ENCODE measurements around the gene SIM1. TPM values are rescaled to one million over a fixed set of nuclear protein-coding genes. Genes with fewer than 3 reads are reported as not detected.

SIM1 gene
- total and polyA plus RNA-seq, 4 donors: under 0.01 TPM; not detected in 3

- Histone ChIP-seq H3K9me3 (ENCODE audit: control insufficient read depth in 4 of 4, low read length in 3 of 4) (peaks cover 0 to 24% (median 2%) of the 10 kb centered on the region in 4 donors), H3K27me3 (ENCODE audit: control insufficient read depth in 4 of 4, insufficient read depth in 4 of 4, low read length in 3 of 4) (peaks cover 6 to 42% (median 19%) of the 10 kb centered on the region in 4 donors), H3K4me1 (ENCODE audit: control insufficient read depth in 4 of 4, insufficient read depth in 4 of 4, low read length in 3 of 4) (peaks cover 3 to 25% (median 16%) of the 10 kb centered on the region in 4 donors), H3K4me3 (ENCODE audit: low read depth in 1 of 3, low read length in 3 of 3) (peak overlapping the region in 1 of 3 donors; percentile 0), H3K9ac (ENCODE audit: low read depth in 1 of 2, low read length in 2 of 2) (no peak overlapping the region), H3K36me3 (ENCODE audit: control insufficient read depth in 4 of 4, insufficient read depth in 3 of 4, low read depth in 1 of 4, low read length in 3 of 4) (no peaks in the 10 kb centered on the region), H3K27ac (ENCODE audit: low read depth in 1 of 2, low read length in 2 of 2) (no peak overlapping the region)
- 17% methylated on average over 14 of the region's 14 CpGs for WGBS
- DNase-seq (ENCODE audit: low spot score): no peak
- no peak for TF ChIP-seq MAX (IDR thresholded peaks at IDR 0.05)
- TF ChIP-seq JUND (IDR thresholded peaks at IDR 0.05): no peak
- no peak for TF ChIP-seq FOXA2 (IDR thresholded peaks at IDR 0.05)
- TF ChIP-seq ATF3 (IDR thresholded peaks at IDR 0.05): no peak
- TF ChIP-seq TAF1 (conservative IDR thresholded peaks at IDR 0.05): no peak
- TF ChIP-seq SP1 (IDR thresholded peaks at IDR 0.05): no peak
- TF ChIP-seq YY1 (IDR thresholded peaks at IDR 0.05): no peak
- TF ChIP-seq REST (IDR thresholded peaks at IDR 0.05): no peak
- TF ChIP-seq EGR1 (IDR thresholded peaks at IDR 0.05; ENCODE audit: low read depth in 2 of 2): no peak
- no peak for TF ChIP-seq HNF4A (conservative IDR thresholded peaks at IDR 0.05)
- no peak for TF ChIP-seq RXRA (IDR thresholded peaks at IDR 0.05)
- no peak for TF ChIP-seq ZBTB33 (IDR thresholded peaks at IDR 0.05)
- no peak for TF ChIP-seq CTCF (IDR thresholded peaks at IDR 0.05; ENCODE audit: low read depth, low read length, missing input control)
- TF ChIP-seq RAD21 (IDR thresholded peaks at IDR 0.05): no peak
- TF ChIP-seq NR2F2 (IDR thresholded peaks at IDR 0.05): no peak
- TF ChIP-seq HNF4G (IDR thresholded peaks at IDR 0.05): no peak
- TF ChIP-seq FOXA1 (IDR thresholded peaks at IDR 0.05): no peak
These were observed 10.0 kb downstream of the SIM1 start for GRCh38 chr6:100454551-100455229.

All from liver (tissue), 9 donors.